GM18858 (cell line): ENCODE results near the gene VGLL3.
"Not testable (repeated sequence)": the region's sequence is repeated elsewhere in the genome, so short reads cannot be mapped to it uniquely, and the experiment has no call there.

Experiments
- ATAC-seq: cut with Tn5 transposase; IDR thresholded peaks from one replicate; pipeline ENCODE4 v1.9.1; 2021; ENCODE audit not compliant: unreplicated experiment

The VGLL3 gene

GRCh38 chr3:86990734-86991481, at the start of gene VGLL3:
TSS of gene VGLL3 (minus strand) at chr3:86991149. CDS start at chr3:86990743, 406 bp downstream.
- no peak for ATAC-seq

GRCh38 chr3:87037652-87038051, 46.7 kb upstream of the VGLL3 start:
- ATAC-seq = no peak

- no peak for ATAC-seq
Measured at GRCh38 chr3:87036671-87037070, 45.7 kb upstream of the VGLL3 start.

GRCh38 chr3:87035339-87035738, 44.4 kb upstream of the VGLL3 start:
- ATAC-seq = no peak

GRCh38 chr3:87033205-87033604, 42.3 kb upstream of the VGLL3 start:
- ATAC-seq = no peak

- ATAC-seq = no peak
Measured at GRCh38 chr3:87025661-87026645, 35.0 kb upstream of the VGLL3 start.

- ATAC-seq = not testable (repeated sequence)
Measured at GRCh38 chr3:87017370-87017769, 26.4 kb upstream of the VGLL3 start.

GRCh38 chr3:87009271-87009670, 18.3 kb upstream of the VGLL3 start:
- no peak for ATAC-seq

GRCh38 chr3:87006844-87007439, 16.0 kb upstream of the VGLL3 start:
- ATAC-seq = no peak

GRCh38 chr3:87004883-87005282, 13.9 kb upstream of the VGLL3 start:
- ATAC-seq = no peak

GRCh38 chr3:87002346-87002745, 11.4 kb upstream of the VGLL3 start:
- no peak for ATAC-seq

- ATAC-seq = no peak
Measured at GRCh38 chr3:87001473-87002098, 10.6 kb upstream of the VGLL3 start.

GRCh38 chr3:87000940-87001339, 10.0 kb upstream of the VGLL3 start:
- no peak for ATAC-seq

- no peak for ATAC-seq
Measured at GRCh38 chr3:86998569-86998968, 7.6 kb upstream of the VGLL3 start.

GRCh38 chr3:86996261-86996955, 5.5 kb upstream of the VGLL3 start:
- ATAC-seq = no peak

GRCh38 chr3:86995537-86995936, 4.6 kb upstream of the VGLL3 start:
- ATAC-seq = no peak

- no peak for ATAC-seq
Measured at GRCh38 chr3:86993704-86994103, 2.8 kb upstream of the VGLL3 start.

GRCh38 chr3:86991840-86992435, 989 bp upstream of the VGLL3 start:
- ATAC-seq = no peak

GRCh38 chr3:86991482-86991815, 500 bp upstream of the VGLL3 start:
- no peak for ATAC-seq

GRCh38 chr3:86990012-86990733, 776 bp downstream of the VGLL3 start:
- no peak for ATAC-seq
